ENCODE results near the gene CDR2L. TPM values are rescaled to one million over a fixed set of nuclear protein-coding genes. Genes with fewer than 3 reads are reported as not detected.

Gene CDR2L
- total RNA-seq, 4 donors from 2014 or later: 1.3 to 3.6 (median 2.6) TPM

- peaks cover 16 to 22% of the 10 kb centered on the region in 2 donors for H3K4me1 ChIP-seq
- TF ChIP-seq CTCF (IDR thresholded peaks at IDR 0.05 in 4 of 5, conservative IDR thresholded peaks at IDR 0.05 in 1 of 5) (peak; percentile 45 to 72 (median 60)), POLR2A (IDR thresholded peaks at IDR 0.05) (no peak)
- in situ Hi-C loops (cut with MboI; ENCODE audit: low sequenced_read_pairs in 4 of 4) (no loop called here), intact Hi-C loops (cut with DNase I; ENCODE audit: low total_unique reads) (loop anchor here (1.0 kb wide), 2 partner anchors 22 to 39 kb away; no protein-coding TSS in a partner anchor)
- ATAC-seq (peak; percentile 93 to 94), DNase-seq (peak; percentile 60 to 72)
- no peaks in the 10 kb centered on the region for H3K27me3 ChIP-seq
- peak within 1 kb of the TSS; percentile 82 to 98 (median 88) for H3K4me3 ChIP-seq
- H3K9me3 ChIP-seq: no peaks in the 10 kb centered on the region
- H3K36me3 ChIP-seq: peaks cover 0 to 6% of the 10 kb centered on the region in 2 donors
- peak within 1 kb of the TSS; percentile 79 to 87 (median 82) for H3K27ac ChIP-seq
Measured at GRCh38 chr17:75012346-75013091, 25.1 kb downstream of the CDR2L start, which contains the start of gene MRPL58. TSS of gene MRPL58 (plus strand) at chr17:75012670. CDS start at chr17:75012687, 17 bp downstream.

- in situ Hi-C loops (cut with MboI; ENCODE audit: low sequenced_read_pairs in 4 of 4) (no loop called here), intact Hi-C loops (cut with DNase I; ENCODE audit: low total_unique reads) (no loop called here)
- DNase-seq: no peak
- H3K4me3 ChIP-seq: peak overlapping the region; percentile 82 to 98 (median 88)
- H3K27ac ChIP-seq: peak overlapping the region; percentile 79 to 87 (median 82)
- peaks cover 0 to 6% of the 10 kb centered on the region in 2 donors for H3K36me3 ChIP-seq
- no peaks in the 10 kb centered on the region for H3K9me3 ChIP-seq
- no peak for TF ChIP-seq POLR2A (IDR thresholded peaks at IDR 0.05)
- no peak for TF ChIP-seq CTCF (IDR thresholded peaks at IDR 0.05 in 4 of 5, conservative IDR thresholded peaks at IDR 0.05 in 1 of 5)
- no peak for ATAC-seq
- peaks cover 16 to 22% of the 10 kb centered on the region in 2 donors for H3K4me1 ChIP-seq
- H3K27me3 ChIP-seq: no peaks in the 10 kb centered on the region
Measured at GRCh38 chr17:75013092-75013559, 25.7 kb downstream of the CDR2L start.

GRCh38 chr17:75019146-75019545 lies 31.7 kb downstream of the CDR2L start:
- in situ Hi-C loops (cut with MboI; ENCODE audit: low sequenced_read_pairs in 4 of 4): no loop called here
- H3K4me3 ChIP-seq: no peak overlapping the region
- no peaks in the 10 kb centered on the region for H3K4me1 ChIP-seq
- peaks cover 0 to 47% of the 10 kb centered on the region in 2 donors for H3K36me3 ChIP-seq
- H3K9me3 ChIP-seq: no peaks in the 10 kb centered on the region
- DNase-seq (no peak), ATAC-seq (no peak)
- H3K27ac ChIP-seq: no peak overlapping the region
- intact Hi-C loops (cut with DNase I; ENCODE audit: low total_unique reads): no loop called here
- TF ChIP-seq CTCF (IDR thresholded peaks at IDR 0.05 in 4 of 5, conservative IDR thresholded peaks at IDR 0.05 in 1 of 5) (no peak), POLR2A (IDR thresholded peaks at IDR 0.05) (no peak)
- no peaks in the 10 kb centered on the region for H3K27me3 ChIP-seq

GRCh38 chr17:75019710-75020109 lies 32.3 kb downstream of the CDR2L start:
- Histone ChIP-seq H3K4me3 (no peak overlapping the region), H3K4me1 (no peaks in the 10 kb centered on the region), H3K27me3 (no peaks in the 10 kb centered on the region), H3K36me3 (peaks cover 0 to 47% of the 10 kb centered on the region in 2 donors), H3K9me3 (no peaks in the 10 kb centered on the region), H3K27ac (no peak overlapping the region)
- TF ChIP-seq CTCF (IDR thresholded peaks at IDR 0.05 in 4 of 5, conservative IDR thresholded peaks at IDR 0.05 in 1 of 5) (no peak), POLR2A (IDR thresholded peaks at IDR 0.05) (no peak)
- in situ Hi-C loops (cut with MboI; ENCODE audit: low sequenced_read_pairs in 4 of 4) (no loop called here), intact Hi-C loops (cut with DNase I; ENCODE audit: low total_unique reads) (no loop called here)
- DNase-seq (no peak), ATAC-seq (no peak)

Data from gastrocnemius medialis (tissue), 4 donors.